ENCODE measurements around the gene UBE2E2. TPM values are rescaled to one million over a fixed set of nuclear protein-coding genes. Genes with fewer than 3 reads are reported as not detected.
A peak's percentile ranks its signal among the peaks of the same experiment; 100 is the strongest.

UBE2E2 gene
- total and polyA plus RNA-seq, 2 donors from 2014 or later, result 40.9 to 61.7 TPM

DNA sequence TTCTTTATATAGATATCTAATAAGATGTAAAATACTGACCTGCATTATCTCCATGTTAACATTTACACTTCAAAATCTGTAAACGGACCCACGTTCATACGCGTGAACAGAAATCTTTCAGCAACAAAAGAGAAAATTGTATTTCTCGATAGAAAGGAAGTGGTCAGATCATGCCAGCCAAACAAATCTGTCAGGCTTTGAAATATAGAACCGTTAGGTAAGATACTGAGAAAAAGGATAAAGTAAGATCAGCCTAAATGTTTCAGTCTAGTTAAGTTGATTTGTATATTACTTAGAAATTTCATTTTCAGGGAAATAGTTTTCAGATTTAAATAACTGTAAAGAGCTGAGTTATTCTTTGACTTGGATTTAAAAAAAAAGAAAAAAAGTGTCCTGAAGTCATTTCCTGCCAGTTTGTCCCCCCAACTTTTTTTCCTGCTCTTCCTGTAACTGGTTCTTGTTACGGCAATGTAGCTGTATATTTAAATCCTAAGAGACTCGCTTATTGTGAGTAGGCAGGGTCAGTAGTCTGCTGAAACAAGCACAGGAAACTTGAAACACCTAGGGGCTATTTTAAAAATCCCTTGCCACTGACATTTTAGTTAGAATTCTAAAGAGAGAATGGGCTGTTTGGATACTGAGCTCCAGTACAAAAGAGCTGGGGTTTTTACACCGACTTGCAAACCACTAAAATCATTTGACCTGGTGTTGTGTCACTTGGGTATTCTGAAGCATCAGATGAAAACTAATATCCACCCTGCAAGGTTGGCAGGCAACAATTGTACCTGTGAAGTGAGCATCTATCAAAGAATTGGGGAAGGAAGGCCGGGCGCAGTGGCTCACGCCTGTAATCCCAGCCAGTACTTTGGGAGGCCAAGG is 237.5 kb downstream of the UBE2E2 start:
- H3K36me3 ChIP-seq (ENCODE audit: control insufficient read depth in 2 of 3, insufficient read depth in 3 of 3, low read length in 3 of 3), result no peaks in the 10 kb centered on the region
- no peak overlapping the region for H3K4me3 ChIP-seq (ENCODE audit: low read length in 3 of 3)
- no peaks in the 10 kb centered on the region for H3K9me3 ChIP-seq (ENCODE audit: control insufficient read depth in 2 of 3, insufficient read depth in 1 of 3, low read length in 3 of 3)
- FAIRE-seq, result no peak
- TF ChIP-seq, protein P1, sequence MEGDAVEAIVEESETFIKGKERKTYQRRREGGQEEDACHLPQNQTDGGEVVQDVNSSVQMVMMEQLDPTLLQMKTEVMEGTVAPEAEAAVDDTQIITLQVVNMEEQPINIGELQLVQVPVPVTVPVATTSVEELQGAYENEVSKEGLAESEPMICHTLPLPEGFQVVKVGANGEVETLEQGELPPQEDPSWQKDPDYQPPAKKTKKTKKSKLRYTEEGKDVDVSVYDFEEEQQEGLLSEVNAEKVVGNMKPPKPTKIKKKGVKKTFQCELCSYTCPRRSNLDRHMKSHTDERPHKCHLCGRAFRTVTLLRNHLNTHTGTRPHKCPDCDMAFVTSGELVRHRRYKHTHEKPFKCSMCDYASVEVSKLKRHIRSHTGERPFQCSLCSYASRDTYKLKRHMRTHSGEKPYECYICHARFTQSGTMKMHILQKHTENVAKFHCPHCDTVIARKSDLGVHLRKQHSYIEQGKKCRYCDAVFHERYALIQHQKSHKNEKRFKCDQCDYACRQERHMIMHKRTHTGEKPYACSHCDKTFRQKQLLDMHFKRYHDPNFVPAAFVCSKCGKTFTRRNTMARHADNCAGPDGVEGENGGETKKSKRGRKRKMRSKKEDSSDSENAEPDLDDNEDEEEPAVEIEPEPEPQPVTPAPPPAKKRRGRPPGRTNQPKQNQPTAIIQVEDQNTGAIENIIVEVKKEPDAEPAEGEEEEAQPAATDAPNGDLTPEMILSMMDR (IDR thresholded peaks at IDR 0.05; ENCODE audit: borderline replicate concordance, extremely low read depth, insufficient read depth), result no peak
- H3K27ac ChIP-seq (ENCODE audit: low read depth in 2 of 2, low read length in 2 of 2), result no peak overlapping the region
- H3K9ac ChIP-seq (ENCODE audit: low read length in 3 of 3), result no peak overlapping the region
- intact Hi-C loops (cut with DNase I), result no loop called here
- peak in 1 of 5 donors; percentile 15 for DNase-seq
- H3K27me3 ChIP-seq (ENCODE audit: control insufficient read depth, insufficient read depth, low read length), result no peaks in the 10 kb centered on the region
- no peaks in the 10 kb centered on the region for H3K4me1 ChIP-seq (ENCODE audit: control insufficient read depth in 2 of 3, insufficient read depth in 2 of 3, low read depth in 1 of 3, low read length in 3 of 3)

DNA sequence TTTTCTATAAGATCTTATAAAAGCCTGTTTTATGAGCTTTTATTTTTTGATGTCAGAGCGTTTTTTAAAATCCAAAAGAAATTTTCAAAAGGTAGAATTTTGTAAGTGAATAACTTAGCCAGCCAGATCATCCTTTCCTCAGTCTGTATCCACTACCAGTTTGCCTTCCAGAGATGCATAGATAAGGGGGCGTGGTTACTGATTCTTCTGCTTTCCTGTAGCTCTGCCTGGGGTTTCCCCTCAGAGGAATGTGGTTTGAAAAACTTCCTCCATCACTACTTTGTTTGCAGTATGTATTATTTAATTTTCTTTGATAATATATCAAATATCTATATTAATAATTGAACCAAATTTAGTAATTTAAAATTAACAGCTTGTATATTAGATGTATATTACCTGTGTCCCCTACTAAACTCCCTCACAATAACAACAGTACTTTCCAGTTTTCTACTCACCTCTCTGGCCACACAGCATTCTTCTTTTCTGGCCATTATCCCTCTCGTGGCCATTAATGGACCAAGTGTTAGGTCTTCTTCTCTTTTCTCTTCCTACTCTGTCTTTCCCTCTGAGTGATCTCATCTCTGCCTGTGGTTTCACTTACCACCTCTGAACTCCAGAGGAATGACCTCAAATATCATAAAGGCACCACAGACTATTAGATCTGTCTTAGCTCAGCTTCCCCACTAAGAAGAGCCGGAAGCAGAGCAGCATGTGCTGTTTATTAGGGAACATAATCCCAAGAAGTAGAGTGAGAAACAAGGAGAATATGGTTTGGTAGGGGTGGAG is 239.7 kb downstream of the UBE2E2 start:
- no peak overlapping the region for H3K4me3 ChIP-seq (ENCODE audit: low read length in 3 of 3)
- TF ChIP-seq, protein P1 (IDR thresholded peaks at IDR 0.05; ENCODE audit: borderline replicate concordance, extremely low read depth, insufficient read depth), result no peak
- intact Hi-C loops (cut with DNase I), result no loop called here
- FAIRE-seq (no peak), DNase-seq (no peak)
- no peaks in the 10 kb centered on the region for H3K4me1 ChIP-seq (ENCODE audit: control insufficient read depth in 2 of 3, insufficient read depth in 2 of 3, low read depth in 1 of 3, low read length in 3 of 3)
- H3K9ac ChIP-seq (ENCODE audit: low read length in 3 of 3), result no peak overlapping the region
- H3K27ac ChIP-seq (ENCODE audit: low read depth in 2 of 2, low read length in 2 of 2), result no peak overlapping the region
- H3K9me3 ChIP-seq (ENCODE audit: control insufficient read depth in 2 of 3, insufficient read depth in 1 of 3, low read length in 3 of 3), result no peaks in the 10 kb centered on the region
- H3K36me3 ChIP-seq (ENCODE audit: control insufficient read depth in 2 of 3, insufficient read depth in 3 of 3, low read length in 3 of 3), result no peaks in the 10 kb centered on the region
- no peaks in the 10 kb centered on the region for H3K27me3 ChIP-seq (ENCODE audit: control insufficient read depth, insufficient read depth, low read length)

DNA sequence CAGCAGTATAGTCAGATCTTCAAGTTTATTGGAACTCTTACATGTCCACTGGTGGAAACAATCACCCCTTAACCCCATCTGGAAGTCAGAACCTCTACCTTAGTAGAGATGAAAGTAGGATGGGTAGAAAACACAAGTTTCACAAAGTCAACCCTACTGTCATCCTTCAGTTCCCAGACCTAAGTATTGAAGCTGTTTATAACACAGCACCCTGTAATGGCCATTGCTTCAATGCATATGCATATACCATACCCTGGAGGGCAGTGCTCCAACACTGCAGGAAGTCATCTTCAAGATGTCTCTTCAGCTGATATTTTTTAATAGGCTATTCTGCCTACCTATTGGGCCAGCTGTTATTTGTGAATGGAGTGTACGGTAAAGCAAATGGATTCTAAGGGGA is 241.3 kb downstream of the UBE2E2 start:
- TF ChIP-seq, protein P1 (IDR thresholded peaks at IDR 0.05; ENCODE audit: borderline replicate concordance, extremely low read depth, insufficient read depth), result no peak
- H3K36me3 ChIP-seq (ENCODE audit: control insufficient read depth in 2 of 3, insufficient read depth in 3 of 3, low read length in 3 of 3), result no peaks in the 10 kb centered on the region
- intact Hi-C loops (cut with DNase I), result no loop called here
- DNase-seq (no peak), FAIRE-seq (no peak)
- H3K4me1 ChIP-seq (ENCODE audit: control insufficient read depth in 2 of 3, insufficient read depth in 2 of 3, low read depth in 1 of 3, low read length in 3 of 3), result no peaks in the 10 kb centered on the region
- H3K27me3 ChIP-seq (ENCODE audit: control insufficient read depth, insufficient read depth, low read length), result no peaks in the 10 kb centered on the region
- no peaks in the 10 kb centered on the region for H3K9me3 ChIP-seq (ENCODE audit: control insufficient read depth in 2 of 3, insufficient read depth in 1 of 3, low read length in 3 of 3)
- no peak overlapping the region for H3K27ac ChIP-seq (ENCODE audit: low read depth in 2 of 2, low read length in 2 of 2)
- H3K4me3 ChIP-seq (ENCODE audit: low read length in 3 of 3), result no peak overlapping the region
- no peak overlapping the region for H3K9ac ChIP-seq (ENCODE audit: low read length in 3 of 3)
